ENCODE results near the gene ADGRE3.
A peak's percentile ranks its signal among the peaks of the same experiment; 100 is the strongest.

ADGRE3 gene

GRCh38 chr19:14689598-14690503 is 15.2 kb upstream of the ADGRE3 start, which contains the start of gene ZNF333:
ZNF333 (plus strand) TSS chr19:14690048; CDS start chr19:14693492, 3,444 bp downstream.
- TF ChIP-seq, protein P1, sequence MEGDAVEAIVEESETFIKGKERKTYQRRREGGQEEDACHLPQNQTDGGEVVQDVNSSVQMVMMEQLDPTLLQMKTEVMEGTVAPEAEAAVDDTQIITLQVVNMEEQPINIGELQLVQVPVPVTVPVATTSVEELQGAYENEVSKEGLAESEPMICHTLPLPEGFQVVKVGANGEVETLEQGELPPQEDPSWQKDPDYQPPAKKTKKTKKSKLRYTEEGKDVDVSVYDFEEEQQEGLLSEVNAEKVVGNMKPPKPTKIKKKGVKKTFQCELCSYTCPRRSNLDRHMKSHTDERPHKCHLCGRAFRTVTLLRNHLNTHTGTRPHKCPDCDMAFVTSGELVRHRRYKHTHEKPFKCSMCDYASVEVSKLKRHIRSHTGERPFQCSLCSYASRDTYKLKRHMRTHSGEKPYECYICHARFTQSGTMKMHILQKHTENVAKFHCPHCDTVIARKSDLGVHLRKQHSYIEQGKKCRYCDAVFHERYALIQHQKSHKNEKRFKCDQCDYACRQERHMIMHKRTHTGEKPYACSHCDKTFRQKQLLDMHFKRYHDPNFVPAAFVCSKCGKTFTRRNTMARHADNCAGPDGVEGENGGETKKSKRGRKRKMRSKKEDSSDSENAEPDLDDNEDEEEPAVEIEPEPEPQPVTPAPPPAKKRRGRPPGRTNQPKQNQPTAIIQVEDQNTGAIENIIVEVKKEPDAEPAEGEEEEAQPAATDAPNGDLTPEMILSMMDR (IDR thresholded peaks at IDR 0.05; ENCODE audit: unreplicated experiment in 3 of 3): no peak
- H3K27me3 Mint-ChIP-seq (ENCODE audit: low read depth): peaks cover 16% of the 10 kb centered on the region
- H3K4me3 Mint-ChIP-seq: peak within 1 kb of the TSS; percentile 96 to 98 (median 97)
- H3K27ac Mint-ChIP-seq: peak within 1 kb of the TSS; percentile 99 to 100 (median 99)
- no peaks in the 10 kb centered on the region for H3K9me3 Mint-ChIP-seq
- H3K4me1 Mint-ChIP-seq: peaks cover 8% of the 10 kb centered on the region
- peaks cover 10% of the 10 kb centered on the region for H3K36me3 Mint-ChIP-seq (ENCODE audit: low read depth)

- Mint-ChIP-seq H3K27me3 (ENCODE audit: low read depth) (peaks cover 24% of the 10 kb centered on the region), H3K4me3 (no peak overlapping the region), H3K4me1 (peaks cover 3% of the 10 kb centered on the region), H3K36me3 (ENCODE audit: low read depth) (no peaks in the 10 kb centered on the region), H3K9me3 (no peaks in the 10 kb centered on the region), H3K27ac (no peak overlapping the region)
- TF ChIP-seq, protein P1 (IDR thresholded peaks at IDR 0.05; ENCODE audit: unreplicated experiment in 3 of 3): peak in 1 of 3 experiments; percentile 14
These were observed 11.8 kb upstream of the ADGRE3 start for GRCh38 chr19:14686411-14686810.

GRCh38 chr19:14683439-14683838 is 8.8 kb upstream of the ADGRE3 start:
- Mint-ChIP-seq H3K36me3 (ENCODE audit: low read depth) (no peaks in the 10 kb centered on the region), H3K27me3 (ENCODE audit: low read depth) (peaks cover 23% of the 10 kb centered on the region), H3K27ac (no peak overlapping the region), H3K4me1 (no peaks in the 10 kb centered on the region), H3K9me3 (no peaks in the 10 kb centered on the region), H3K4me3 (no peak overlapping the region)
- TF ChIP-seq, protein P1 (IDR thresholded peaks at IDR 0.05; ENCODE audit: unreplicated experiment in 3 of 3): no peak

DNA sequence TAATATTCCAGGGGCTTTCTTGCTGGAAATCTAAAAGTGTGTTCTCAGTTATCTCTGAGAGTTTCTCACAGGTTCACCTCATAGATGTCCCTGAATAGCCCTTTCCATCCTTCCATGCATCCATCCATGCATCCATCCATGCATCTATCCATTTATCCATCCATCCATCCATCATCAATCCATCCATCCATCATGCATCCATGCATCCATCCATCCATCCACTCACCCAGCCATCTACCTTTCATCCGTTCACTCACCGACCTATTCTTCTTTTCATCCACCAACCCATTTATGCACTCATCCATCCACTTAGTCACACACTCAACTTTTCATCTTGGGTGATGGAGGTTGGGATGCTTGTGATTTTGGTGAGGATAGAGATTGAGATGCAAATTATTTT is 7.4 kb upstream of the ADGRE3 start:
- no peaks in the 10 kb centered on the region for H3K9me3 Mint-ChIP-seq
- no peak overlapping the region for H3K27ac Mint-ChIP-seq
- peaks cover 23% of the 10 kb centered on the region for H3K27me3 Mint-ChIP-seq (ENCODE audit: low read depth)
- no peaks in the 10 kb centered on the region for H3K4me1 Mint-ChIP-seq
- no peaks in the 10 kb centered on the region for H3K36me3 Mint-ChIP-seq (ENCODE audit: low read depth)
- H3K4me3 Mint-ChIP-seq: no peak overlapping the region
- TF ChIP-seq, protein P1 (IDR thresholded peaks at IDR 0.05; ENCODE audit: unreplicated experiment in 3 of 3): no peak

DNA sequence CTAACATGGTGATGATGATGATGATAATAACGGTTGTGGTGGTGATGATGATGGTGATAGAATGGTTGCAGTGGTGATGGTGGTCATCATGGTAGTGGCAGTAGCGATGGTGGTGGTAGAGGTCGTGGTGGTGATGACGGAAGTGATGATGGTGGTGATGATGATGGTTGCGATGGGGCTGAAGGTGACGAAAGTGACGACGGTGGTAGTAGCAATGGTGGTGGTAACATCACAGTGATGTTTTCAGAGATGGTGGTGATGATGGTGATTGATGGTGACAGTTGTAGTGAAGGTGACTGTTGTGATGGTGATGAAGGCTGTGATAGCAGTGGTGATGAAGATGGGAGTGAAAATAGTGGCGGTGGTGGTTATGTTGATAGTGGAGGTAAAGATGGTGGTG is 3.6 kb upstream of the ADGRE3 start:
- H3K4me1 Mint-ChIP-seq: no peaks in the 10 kb centered on the region
- TF ChIP-seq, protein P1 (IDR thresholded peaks at IDR 0.05; ENCODE audit: unreplicated experiment in 3 of 3): no peak
- H3K27ac Mint-ChIP-seq: no peak overlapping the region
- no peak overlapping the region for H3K4me3 Mint-ChIP-seq
- H3K9me3 Mint-ChIP-seq: no peaks in the 10 kb centered on the region
- no peaks in the 10 kb centered on the region for H3K36me3 Mint-ChIP-seq (ENCODE audit: low read depth)
- peaks cover 10% of the 10 kb centered on the region for H3K27me3 Mint-ChIP-seq (ENCODE audit: low read depth)
